GM19463 (cell line): ENCODE data around the gene COQ10A.
"Not testable (repeated sequence)": the region's sequence is repeated elsewhere in the genome, so short reads cannot be mapped to it uniquely, and the experiment has no call there.

Experiments
- ATAC-seq: cut with Tn5 transposase; IDR thresholded peaks from one replicate; pipeline ENCODE4 v1.9.1; 2021; ENCODE audit warnings: mild to moderate bottlenecking, moderate library complexity; ENCODE audit not compliant: unreplicated experiment

COQ10A gene

DNA sequence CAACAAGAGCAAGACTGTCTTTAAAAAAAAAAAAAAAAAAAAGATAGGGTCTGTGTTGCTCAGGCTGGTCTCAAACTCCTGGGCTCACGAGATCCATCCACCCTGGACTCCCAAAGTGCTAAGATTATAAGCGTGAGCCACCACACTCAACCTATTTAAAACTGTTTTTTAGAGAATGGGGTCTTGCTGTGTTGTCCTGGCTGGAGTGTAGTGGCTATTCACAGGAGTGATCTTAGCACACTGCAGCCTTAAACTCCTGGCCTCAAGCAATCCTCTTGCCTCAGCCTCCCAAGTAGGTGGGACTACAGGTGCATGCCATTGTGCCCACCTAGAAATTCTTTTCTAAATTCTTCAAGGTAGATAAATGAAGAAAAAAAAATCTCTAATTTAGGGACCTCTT is 7.6 kb downstream of the COQ10A start:
- ATAC-seq, result no peak

DNA sequence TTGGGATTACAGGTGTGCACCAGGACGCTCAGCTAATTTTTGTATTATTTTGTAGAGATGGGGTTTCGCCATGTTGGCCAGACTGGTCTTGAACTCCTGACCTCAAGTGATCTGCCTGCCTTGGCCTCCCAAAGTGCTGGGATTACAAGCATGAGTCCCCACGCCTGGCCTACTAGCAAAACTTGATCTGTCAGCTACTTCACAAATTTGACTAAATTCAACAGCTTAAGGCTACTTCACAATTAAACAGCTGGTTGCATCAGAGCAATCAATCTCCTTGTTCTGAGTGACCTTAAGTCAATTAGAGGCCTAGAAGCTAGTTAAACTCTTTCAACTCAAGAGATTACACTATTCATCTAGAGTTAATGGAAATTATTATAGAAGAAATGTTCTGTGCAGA is 12.2 kb downstream of the COQ10A start:
- no peak for ATAC-seq

DNA sequence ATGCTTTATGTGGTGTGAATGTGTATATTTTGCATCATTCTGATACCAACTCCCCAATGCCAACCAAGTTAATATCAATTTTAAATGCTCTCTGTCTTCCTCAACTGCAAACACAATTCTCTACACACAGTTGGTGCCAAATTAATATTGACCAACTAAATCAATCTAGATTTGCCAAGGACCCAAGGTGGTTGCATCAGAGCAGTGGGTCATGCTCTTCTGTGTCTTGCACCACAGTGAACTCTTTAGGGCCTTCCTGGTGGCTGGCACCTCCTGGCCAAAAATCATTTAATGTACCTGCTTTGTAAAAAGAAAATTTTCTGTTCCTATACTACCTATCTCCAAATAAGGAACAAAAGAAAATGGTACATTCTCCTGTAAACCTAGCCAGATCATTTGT is 14.1 kb downstream of the COQ10A start:
- ATAC-seq, result no peak

DNA sequence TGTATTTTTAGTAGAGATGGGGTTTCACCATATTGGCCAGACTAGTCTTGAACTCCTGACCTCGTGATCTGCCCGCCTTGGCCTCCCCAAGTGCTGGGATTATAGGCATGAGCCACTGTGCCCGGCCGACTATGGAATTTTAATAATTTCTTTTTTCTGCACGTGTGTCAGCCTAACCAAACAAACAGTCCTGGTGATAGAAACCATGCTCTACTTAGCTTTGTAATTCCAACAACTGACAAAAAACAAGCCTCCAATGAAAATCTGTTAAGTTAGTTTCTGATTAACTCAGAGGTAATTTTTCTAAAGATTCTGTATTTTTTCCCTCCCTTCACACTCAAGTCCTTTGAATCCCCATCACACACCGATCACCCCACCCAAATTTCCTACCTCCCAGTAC is 15.3 kb downstream of the COQ10A start:
- no peak for ATAC-seq

DNA sequence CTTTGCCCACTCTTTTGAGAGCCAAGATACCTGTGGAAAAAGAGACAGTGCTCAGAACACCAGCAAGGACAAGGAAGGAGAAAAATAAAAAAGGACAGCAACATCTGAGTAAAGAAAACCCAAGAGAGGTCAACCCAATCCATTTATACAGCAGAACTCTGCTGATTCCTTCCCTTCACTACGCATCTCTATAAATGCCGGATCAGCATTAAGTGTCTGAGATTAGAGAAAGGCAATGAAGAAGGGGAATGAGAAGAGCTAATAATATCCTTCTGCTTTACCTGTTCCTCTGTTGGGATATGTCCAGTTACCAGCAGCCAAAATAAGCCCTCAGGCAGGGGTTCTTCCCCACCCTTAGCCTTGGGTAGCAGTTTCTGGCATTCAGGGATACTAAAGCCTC is 15.8 kb downstream of the COQ10A start:
- no peak for ATAC-seq

DNA sequence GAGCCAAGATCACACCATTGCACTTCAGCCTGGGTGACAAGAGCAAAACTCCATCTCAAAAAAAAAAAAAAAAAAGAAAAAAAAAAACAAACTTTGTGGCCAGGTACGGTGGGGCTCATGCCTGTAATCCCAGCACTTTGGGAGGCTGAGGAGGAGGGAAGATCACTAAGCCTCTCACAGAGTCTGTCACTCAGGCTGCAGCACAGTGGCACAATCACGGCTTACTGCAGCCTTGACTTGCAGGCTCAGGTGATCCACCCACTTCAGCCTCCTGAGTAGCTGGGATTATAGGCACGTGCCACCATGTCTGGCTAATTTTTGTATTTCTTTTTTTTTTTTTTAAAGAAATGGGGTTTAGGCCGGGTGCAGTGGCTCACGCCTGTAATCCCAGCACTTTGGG is 17.5 kb downstream of the COQ10A start:
- ATAC-seq, result not testable (repeated sequence)

DNA sequence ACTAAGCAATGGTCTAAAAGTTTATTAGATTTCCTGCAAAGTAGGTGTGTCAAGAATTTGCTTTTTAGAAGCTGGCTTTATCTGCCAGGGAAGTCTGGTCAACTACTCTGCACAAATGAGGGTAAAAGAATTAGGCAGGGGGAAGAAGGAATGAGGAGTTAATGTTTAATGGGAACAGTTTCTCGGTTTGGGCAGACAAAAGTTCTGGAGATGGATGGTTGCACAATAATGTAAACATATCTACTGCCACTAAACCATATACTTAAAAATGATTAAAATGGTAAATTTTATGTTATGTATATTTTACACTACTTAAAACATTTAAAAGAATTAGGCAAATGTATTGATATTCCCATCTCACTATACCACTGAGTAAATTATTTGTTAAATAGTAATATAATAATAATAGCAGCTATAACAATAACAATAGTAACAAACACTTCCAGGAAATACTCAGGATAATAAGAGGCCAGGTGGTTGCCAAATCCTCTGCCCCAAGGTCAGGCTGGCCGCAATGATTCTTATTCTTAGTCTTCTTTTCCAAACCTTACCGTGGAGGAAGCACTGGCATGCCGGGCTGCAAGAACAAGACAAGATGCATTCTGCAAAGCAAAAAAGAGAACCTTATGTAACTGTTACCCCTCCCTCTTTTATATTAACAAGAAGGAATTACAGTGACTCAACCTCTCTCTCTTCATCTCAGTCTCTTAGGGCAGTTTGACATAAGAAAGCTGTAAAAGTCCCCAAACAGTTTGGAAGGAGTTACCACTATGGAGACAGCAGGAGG is 19.5 kb downstream of the COQ10A start:
- no peak for ATAC-seq

DNA sequence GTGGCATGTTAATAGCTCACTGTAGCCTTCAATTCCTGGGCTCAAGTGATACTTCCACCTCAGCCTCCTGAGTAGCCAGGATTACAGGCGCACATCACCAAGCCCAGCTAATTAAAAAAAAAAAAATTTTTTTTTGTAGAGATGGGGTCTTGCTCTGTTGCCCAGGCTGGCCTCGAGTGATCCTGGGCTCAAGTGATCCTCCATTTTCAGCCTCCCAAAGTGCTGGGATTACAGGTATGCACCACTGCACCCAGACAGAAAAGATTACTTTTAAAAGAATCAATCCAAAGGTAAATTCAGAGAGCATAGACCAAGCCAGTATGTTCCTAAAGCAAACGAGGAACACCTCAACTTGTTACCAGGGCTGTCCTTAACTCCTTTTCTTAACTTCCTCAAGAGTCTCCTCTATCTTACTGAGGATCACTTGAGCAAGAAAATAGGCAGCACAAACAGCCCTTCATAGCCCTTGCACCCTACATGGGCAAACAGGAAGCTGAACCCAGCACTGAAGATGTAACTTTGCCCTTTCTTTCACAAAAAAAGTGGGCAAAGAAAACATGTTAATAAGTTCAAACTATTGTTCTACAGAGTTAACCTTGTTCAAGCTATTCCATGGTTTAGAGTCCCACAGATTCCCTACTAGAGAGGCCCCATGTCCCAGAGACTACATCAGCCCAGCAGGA is 22.1 kb downstream of the COQ10A start:
- ATAC-seq, result no peak

DNA sequence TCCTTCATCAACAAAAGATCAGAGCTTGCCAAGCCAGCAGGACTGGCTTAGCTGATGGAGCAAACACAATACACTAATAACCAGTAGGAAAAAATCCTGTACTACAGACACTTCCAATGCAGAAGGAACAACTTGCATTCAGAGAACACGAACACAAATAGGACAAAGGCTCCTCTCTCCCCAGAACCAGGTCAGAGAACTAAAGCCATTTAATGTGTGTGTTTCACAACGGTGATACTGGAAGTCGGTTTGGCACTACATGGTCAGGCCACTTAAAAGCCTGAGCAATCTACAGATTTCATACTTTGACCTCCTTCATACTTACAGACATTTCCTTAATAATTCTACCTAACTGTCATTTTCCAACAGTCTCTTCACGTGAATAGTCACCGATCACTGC is 27.1 kb downstream of the COQ10A start:
- no peak for ATAC-seq

DNA sequence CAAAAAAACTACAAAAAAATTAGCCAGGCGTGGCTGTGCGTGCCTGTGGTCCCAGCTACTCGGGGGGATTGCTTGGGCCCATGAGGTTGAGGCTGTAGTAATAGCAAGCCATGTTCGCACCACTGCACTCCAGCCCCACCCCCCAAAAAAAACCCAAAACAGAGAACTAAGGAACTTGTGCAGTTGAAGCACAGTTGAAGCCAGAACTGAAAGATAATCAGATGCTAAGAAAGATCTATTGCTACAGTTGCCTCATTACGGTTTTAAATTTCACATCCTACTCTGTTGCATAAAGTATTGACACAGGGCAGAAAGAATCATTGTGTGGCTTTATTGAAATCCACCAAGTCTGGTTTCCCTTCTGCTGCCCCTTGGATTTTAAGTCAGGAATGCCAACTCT is 29.6 kb downstream of the COQ10A start:
- ATAC-seq, result no peak

DNA sequence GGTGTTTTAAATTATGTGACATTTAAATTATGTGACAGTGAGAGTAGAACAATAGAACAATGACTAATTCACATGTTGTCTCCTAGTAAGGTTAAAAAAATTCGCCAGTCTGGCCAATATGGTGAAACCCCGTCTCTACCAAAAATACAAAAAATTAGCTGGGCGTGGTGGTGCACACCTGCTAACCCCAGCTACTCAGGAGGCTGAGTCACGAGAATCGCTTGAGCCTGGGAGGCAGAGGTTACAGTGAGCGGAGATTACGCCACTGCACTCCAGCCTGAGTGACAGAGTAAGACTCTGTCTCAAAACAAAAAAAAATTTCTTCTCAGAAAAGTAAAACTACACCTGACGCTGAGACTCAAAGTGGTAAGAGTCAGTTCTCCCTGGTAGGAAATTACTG is 30.7 kb downstream of the COQ10A start:
- ATAC-seq, result no peak

DNA sequence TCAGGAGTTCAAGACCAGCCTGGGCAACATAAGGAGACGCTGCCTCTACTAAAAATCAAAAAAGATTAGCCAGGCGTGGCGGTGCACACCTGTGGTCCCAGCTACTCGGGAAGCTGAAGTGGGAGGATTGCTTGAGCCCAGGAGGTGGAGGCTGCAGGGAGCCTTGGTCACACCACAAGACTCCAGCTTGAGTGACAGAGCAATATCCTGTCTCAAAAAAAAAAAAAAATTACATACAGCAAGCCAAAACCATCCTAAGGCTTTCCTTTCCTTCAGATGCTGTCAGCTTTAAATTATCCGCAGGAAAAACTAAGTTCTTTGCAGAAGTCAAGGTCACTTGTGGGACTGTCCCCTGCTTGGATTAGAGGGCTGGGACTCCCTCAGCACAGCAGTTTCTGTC is 32.1 kb downstream of the COQ10A start:
- ATAC-seq, result no peak

DNA sequence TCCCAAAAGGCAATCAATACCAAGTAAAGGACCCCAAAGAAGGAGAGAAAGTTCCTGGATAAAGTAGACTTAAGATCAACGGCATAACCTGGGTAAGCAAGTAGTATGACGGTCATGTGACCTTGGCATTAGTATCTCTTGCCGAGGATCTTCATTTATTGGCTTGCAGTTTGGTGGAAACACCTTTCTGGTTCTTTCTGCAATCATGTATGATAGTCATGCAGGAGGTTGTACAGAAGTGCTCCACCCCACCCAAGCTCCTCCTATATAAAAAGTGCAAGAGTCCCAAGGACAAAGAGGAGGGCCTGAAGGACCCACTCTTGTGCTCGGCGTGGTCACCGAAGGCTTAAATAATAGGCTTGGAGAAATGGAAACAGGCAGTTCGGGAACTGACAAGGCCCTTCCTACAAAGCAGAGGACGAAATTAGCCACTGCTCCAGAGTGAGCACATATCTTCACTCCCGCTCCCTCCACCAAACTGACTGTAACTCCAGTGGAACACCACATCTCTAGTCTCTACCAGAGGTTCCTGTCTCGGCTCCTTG is 32.6 kb downstream of the COQ10A start:
- peak; percentile 2 for ATAC-seq

DNA sequence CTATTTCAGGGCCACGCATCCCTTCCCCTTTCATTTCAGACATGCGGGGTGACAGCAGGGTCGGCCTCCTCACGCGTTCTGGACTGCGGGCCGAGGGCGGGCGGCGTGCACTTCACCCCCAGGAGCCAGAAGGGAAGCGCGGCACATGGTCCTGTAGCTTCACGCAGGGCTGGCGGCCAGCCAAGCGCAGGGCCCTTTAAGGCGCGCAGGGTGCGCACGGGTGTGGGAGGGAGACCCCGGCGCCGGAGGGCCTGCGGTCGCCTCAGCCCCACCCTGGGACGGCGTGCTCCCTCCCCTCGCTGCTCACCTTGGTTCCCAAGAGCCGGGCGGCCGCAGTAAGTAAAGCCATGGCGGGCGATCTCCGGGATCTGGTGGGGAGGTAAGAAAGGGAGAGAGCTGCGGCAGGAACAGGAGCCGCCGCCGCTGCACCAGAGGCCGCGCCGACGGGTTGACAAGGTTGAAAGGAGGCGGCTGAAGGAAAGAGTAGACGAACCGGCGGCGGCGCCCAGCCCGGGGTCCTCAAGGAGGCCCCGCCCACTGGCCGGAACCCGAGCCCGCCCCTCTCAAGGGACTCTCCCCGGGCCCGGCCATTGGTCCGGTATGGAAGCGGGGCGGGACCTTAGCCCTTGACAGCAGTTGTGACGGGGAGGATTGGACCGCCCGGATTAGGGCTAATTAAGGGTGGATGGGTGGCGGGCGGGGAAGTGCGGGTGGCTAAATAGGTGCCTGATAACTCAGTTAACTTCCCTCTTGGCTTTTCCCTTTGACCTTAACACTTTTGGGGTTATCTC is 33.3 kb downstream of the COQ10A start, which contains the start of gene CS:
Gene CS (minus strand): TSS at position 478 of the 791 bp plus-strand sequence. CDS start 129 bp downstream, at position 349.
- ATAC-seq, result peak; percentile 92

DNA sequence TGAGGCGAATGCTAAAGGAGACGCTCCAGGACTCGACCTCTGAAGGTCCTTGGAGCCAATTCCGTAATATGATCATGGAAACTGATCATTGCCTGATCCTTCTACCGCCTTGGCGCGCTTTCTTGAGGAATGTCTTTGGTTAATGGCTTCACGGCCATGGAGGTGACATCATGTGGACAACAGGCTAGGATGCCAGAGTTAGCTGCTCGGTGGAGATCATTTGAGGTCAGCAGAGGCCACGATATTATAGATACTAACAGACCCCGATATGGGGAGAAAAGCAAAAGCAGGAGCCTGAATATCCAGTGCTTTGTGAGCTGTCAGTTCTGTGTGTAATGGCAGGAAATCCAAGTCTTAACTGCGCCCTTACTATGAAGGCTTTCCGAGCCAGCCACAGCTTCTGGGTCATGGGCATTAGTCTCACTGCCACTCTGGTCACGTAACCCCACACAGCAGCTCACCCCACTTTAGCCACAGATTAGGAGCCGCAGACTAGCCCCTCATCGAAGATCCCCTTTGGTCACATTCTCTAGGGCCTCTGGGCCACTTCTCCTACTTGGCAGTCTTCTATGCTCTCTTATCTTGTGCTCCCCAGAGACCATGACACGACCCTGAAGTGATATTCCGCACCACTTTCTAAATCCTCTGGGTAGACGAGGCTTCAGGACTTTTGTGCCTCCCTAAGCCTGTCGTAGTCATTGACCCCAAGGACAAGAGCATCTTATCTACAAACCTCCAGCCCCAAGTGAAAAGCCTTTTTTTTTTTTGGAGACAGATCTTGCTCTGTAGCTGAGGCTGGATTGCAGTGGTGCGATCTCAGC is 34.1 kb downstream of the COQ10A start:
- ATAC-seq, result no peak

DNA sequence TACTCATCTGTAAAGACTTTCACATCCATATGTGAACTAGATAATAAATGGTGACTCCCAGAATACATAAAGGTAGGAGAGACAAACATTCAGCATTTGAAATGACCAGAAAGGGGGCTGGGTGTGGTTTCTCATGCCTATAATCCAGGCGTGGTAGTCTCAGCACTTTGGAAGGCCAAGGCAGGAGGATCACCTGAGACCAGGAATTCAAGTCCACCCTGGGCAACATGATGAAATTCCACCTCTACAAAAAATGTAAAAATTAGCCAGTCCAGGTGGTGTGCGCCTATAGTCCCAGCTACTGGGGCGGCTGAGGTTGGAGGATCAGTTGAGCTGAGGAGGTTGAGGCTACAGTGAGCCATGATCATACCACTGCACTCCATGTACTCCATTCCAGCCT is 37.5 kb downstream of the COQ10A start:
- ATAC-seq, result no peak

DNA sequence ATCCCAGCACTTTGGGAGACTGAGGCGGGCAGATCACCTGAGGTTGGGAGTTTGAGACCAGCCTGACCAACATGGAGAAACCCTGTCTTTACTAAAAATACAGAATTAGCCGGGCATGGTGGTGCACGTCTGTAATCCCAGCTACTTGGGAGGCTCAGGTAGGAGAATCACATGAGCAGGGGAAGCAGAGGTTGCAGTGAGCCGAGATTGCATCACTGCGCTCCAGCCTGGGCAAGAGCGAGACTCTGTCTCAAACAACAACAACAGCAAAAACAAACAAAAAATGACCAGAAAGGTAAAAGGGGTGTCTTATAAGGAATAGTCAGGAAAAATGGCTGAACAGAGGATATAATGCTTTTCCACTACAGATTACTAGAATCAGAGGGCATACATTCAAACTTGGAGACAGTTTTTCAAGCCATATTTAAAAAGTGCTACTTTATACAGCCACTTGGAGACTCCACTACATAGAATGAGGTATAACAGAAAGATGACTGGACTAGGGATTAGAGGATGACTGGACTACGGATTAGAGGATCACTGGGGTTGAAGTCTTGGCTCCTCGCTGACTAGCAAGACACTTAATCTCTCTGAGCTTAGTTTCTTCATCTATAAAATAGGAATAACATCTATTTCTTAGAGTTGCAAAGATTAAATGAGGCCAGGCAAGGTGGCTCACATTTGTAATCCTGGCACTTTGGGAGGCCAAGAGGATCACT is 38.3 kb downstream of the COQ10A start:
- ATAC-seq, result no peak

DNA sequence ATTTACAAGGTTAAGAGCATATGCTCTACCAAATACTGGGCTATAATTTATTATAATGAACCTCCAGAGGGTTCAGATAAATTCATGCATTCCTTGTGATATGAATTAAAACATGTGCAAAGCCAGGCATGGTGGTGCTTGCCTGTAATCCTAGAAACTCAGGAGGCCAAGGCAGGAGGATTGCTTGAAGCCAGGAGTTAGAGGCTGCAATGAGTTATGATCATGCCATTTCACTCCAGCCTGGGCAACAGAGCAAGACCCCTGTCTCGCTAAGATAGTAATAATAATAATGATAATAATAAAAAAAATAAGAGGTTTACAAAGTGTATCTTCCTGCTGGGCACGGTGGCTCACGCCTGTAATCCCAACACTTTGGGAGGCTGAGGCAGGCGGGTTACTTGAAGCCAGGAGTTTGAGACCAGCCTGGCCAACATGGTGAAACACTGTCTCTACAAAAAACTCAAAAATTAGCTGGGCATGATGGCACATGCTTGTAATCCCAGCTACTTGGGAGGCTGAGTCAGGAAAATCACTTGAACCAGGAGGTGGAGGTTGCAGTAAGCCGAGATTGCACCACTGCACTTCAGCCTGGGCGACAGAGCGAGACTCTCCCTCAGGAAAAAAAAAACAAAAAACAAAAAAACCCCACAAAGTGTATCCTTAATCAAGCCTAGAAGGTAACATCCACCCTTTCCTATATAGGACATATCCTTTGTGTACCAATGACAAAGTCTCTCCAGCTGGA is 40.7 kb downstream of the COQ10A start:
- ATAC-seq, result no peak

DNA sequence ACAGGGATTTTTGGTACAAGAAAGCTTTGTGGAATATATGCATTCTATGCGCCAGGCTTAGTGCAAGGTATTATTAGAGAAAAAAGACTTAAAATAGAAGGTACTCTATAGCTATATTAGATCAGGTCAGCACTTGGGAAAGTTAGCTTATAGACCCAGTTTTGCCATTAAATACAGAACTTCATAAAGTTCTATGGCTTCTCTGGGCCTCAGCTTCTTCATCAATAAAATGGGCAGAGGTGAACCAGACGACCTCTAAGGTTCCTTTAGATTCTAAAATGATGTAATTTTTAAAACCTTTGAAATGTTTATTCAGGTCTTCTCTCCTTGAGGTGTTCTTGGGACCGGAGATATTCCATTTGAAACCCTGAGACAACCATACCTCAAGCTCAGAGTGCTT is 42.0 kb downstream of the COQ10A start:
- no peak for ATAC-seq
